Daoy (cell line): ENCODE results near the gene DND1. TPM values are rescaled to one million over a fixed set of nuclear protein-coding genes. Genes with fewer than 3 reads are reported as not detected.
"Not testable (repeated sequence)": the region's sequence is repeated elsewhere in the genome, so short reads cannot be mapped to it uniquely, and the experiment has no call there.

Experiments
- DNase-seq: peaks from one replicate; pipeline ENCODE4 v3.0.0-alpha.2; 2015; ENCODE audit warnings: low read depth
- total RNA-seq: library from RNA; depleted of rRNA; stranded (reverse); fragments of >200 nt; shearing (Covaris generic); gene quantifications from 2 replicates; pipeline ENCODE4 v1.2.3, GENCODE V29; 2014; rRNA removed

Gene DND1
- 0.69 and 1.4 TPM in 2 replicates for total RNA-seq

GRCh38 chr5:140673187-140673976 lies at the start of gene DND1:
TSS of gene DND1 (minus strand) at chr5:140673576. CDS start at chr5:140673542, 34 bp downstream.
- no peak for DNase-seq

- DNase-seq: not testable (repeated sequence)
Measured at GRCh38 chr5:140721395-140721794, 48.0 kb upstream of the DND1 start.

- peak; percentile 43 for DNase-seq
Measured at GRCh38 chr5:140720738-140721137, 47.4 kb upstream of the DND1 start.

DNA sequence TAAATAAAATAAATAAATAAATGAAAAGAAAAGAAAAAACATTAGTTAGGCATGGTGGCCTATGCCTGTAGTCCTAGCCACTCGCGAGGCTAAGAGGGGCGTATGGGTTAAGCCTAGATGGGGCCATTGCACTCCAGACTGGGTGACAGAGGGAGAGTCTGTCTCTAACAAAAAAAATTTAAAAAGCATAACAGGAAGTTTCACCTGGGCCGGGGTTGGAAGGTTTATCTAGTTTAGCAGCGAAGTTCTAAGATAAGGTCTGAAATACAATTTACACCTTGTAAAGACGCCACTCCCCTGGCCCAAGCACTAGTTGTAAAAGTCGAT lies 44.9 kb upstream of the DND1 start:
- no peak for DNase-seq

- not testable (repeated sequence) for DNase-seq
Measured at GRCh38 chr5:140716238-140716637, 42.9 kb upstream of the DND1 start.

- no peak for DNase-seq
Measured at GRCh38 chr5:140713562-140714094, 40.3 kb upstream of the DND1 start.

DNA sequence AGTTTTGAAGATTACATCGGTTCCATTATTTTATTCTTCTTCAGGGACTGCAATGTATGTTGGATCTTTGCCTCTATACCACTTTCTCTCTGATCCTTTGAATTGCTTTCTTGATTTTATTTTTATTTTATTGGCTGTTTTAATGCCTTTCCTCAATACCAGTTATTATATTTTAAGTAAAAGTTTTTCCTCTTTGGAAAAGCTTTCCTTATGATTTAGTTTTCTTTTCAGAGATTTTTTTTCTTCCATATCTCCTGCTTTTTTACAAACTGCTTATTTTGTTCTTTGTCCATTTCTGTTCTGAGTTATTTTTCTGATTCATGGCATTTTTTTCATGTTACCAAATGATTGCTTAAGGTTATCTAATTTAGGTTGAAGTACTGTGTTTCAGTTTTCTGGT lies 38.4 kb upstream of the DND1 start:
- no peak for DNase-seq

- DNase-seq: peak; percentile 97
Measured at GRCh38 chr5:140710899-140711552, 37.6 kb upstream of the DND1 start.

- DNase-seq: not testable (repeated sequence)
Measured at GRCh38 chr5:140708787-140709186, 35.4 kb upstream of the DND1 start.

DNA sequence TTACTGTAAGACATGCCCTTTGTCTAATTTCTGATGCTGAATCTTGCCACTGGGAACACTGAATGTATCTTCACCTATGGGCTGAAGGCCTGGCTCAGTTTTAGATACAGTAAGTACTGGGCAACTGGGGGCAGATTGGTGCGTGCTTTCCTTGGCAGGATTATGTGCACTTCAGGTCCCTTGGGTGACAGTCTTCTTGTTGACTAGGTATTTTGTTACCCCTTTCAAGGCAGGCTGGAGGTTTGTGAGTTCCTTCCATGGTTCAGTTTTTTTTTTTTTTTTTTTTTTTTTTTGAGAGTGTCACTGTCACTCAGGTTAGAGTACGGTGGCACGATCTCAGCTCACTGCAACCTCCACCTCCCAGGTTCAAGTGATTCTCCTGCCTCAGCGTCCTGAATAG lies 34.4 kb upstream of the DND1 start:
- no peak for DNase-seq

- peak; percentile 97 for DNase-seq
Measured at GRCh38 chr5:140700177-140701144, 27.1 kb upstream of the DND1 start, which contains the start of gene ZMAT2. TSS of gene ZMAT2 (plus strand) at chr5:140700447. CDS start at chr5:140700461, 14 bp downstream.

DNA sequence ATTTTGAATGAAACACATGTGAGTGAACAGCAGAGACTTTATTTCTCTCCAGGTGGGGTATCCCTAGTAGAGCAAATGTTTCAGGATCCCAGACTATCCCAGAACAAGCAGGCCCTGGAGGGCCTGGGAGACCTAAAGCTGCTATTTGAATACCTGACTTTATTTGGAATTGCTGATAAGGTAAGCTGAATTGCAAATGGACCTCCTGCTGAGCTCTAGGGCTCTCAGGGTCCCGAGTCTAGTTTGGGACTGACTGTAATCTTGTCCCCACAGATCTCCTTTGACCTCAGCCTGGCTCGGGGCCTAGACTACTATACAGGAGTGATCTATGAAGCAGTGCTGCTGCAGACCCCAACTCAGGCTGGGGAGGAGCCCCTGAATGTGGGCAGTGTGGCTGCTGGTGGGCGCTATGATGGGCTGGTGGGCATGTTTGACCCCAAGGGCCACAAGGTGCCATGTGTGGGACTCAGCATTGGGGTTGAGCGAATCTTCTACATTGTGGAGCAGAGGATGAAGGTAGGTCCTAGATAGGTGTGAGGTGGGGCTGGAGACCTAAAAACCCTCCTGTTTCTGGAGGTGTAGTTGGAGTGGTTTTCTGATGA lies 23.6 kb upstream of the DND1 start:
- DNase-seq: no peak

DNA sequence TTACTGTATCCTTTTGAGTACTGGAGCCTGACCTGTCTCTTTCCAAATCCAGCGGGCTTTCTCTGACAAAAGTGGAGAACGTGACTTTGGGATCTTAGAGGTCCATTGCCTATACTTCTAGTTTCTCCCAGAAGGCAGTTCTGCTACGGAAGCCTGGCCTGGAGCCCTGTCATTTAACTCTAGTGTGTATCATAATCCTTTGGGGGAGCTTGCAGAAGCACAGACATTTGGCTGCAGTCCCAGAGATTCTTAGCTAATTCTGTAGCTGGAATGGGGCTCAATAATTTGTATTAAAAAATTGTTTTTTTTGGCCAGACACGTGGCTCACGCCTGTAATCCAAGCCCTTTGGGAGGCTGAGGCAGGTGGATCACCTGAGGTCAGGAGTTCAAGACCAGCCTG lies 20.9 kb upstream of the DND1 start:
- no peak for DNase-seq

- DNase-seq: peak; percentile 96
Measured at GRCh38 chr5:140690941-140691924, 17.9 kb upstream of the DND1 start, which contains the start of the genes HARS1 and HARS2. TSS of gene HARS1 (minus strand) at chr5:140691370. CDS start at chr5:140691304, 66 bp downstream. TSS of gene HARS2 (plus strand) at chr5:140691455. CDS start at chr5:140691649, 194 bp downstream.

GRCh38 chr5:140690376-140690932 lies 17.1 kb upstream of the DND1 start:
- no peak for DNase-seq

GRCh38 chr5:140678993-140679392 lies 5.6 kb upstream of the DND1 start:
- DNase-seq: no peak

GRCh38 chr5:140677947-140678346 lies 4.6 kb upstream of the DND1 start:
- no peak for DNase-seq

DNA sequence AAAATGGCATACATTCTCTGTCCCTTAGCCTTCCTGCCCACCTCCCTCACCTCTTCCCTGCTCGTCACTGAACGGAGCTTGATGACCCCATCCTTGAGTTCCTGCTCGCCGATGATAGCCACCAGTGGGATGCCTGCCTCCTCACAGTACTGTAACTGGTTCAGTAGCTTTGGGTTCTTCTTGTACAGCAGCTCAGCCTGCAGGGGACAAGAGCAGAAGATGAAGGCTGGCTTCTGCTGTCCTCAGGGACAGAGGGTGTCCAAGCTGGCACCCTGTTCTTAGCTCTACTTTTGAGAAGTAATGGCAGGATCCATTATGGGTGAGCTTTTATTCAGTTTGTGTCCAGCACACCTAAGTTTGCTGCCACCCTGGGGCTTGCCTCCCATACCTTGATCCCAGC lies 1.3 kb upstream of the DND1 start:
- DNase-seq: no peak

- DNase-seq: no peak
Measured at GRCh38 chr5:140674211-140674610, 835 bp upstream of the DND1 start.
